Activated T-cell treated with anti-CD3 and anti-CD28 coated beads for 4 hours (primary cell): ENCODE results near the gene ABHD17A.

ENCODE experiments used
- DNase-seq: peaks from one replicate; pipeline ENCODE4 v3.0.0-alpha.2; 2020

ABHD17A gene

GRCh38 chr19:1832046-1832663 lies 53.1 kb downstream of the ABHD17A start:
- no peak for DNase-seq

- DNase-seq, result no peak
These were observed 54.3 kb downstream of the ABHD17A start for GRCh38 chr19:1830978-1831377.

- no peak for DNase-seq
These were observed 54.7 kb downstream of the ABHD17A start for GRCh38 chr19:1830568-1830967.

GRCh38 chr19:1829958-1830357 lies 55.3 kb downstream of the ABHD17A start:
- no peak for DNase-seq

GRCh38 chr19:1828279-1829238 lies 56.7 kb downstream of the ABHD17A start:
- DNase-seq, result no peak

GRCh38 chr19:1827566-1828278 lies 57.6 kb downstream of the ABHD17A start:
- DNase-seq, result no peak
